HepG2 (cell line): ENCODE measurements around the gene PDXDC1. TPM values are rescaled to one million over a fixed set of nuclear protein-coding genes. Genes with fewer than 3 reads are reported as not detected.
"Not testable (repeated sequence)": the region's sequence is repeated elsewhere in the genome, so short reads cannot be mapped to it uniquely, and the experiment has no call there.

Experiments used
- CREB1 ChIP-seq, 2 experiments: fragments of 450-650 bp in 1 of 2; IDR thresholded peaks; 2 replicates each; pipeline ENCODE4 v1.6.1; 2016 to 2017; ENCODE audit warnings: control low read depth in 1 of 2, mild to moderate bottlenecking in 1 of 2, missing compliant biosample characterization in 1 of 2, missing genetic modification characterization in 1 of 2
- HNRNPL ChIP-seq: fragments of 200-400 bp; formaldehyde crosslinking; IDR thresholded peaks from 2 replicates; pipeline ENCODE4 v1.6.1; 2017; ENCODE audit warnings: mild to moderate bottlenecking, low read depth, low read length
- HOXA9 ChIP-seq: sonication (generic); formaldehyde crosslinking; IDR thresholded peaks from 2 replicates; pipeline ENCODE4 v1.8.1; 2022; ENCODE audit warnings: missing genetic modification reagents, mild to moderate bottlenecking, moderate library complexity, borderline replicate concordance
- SIN3A ChIP-seq: IDR thresholded peaks from 2 replicates; pipeline ENCODE4 v1.6.1; 2011; ENCODE audit warnings: low read depth, mild to moderate bottlenecking, control low read depth, low read length, borderline replicate concordance
- SOX6 ChIP-seq, 2 experiments: fragments of 450-650 bp in 1 of 2; sonication (generic) in 1 of 2; formaldehyde crosslinking in 1 of 2; IDR thresholded peaks; 2 replicates each; pipeline versions ENCODE4 v1.4.0 to v1.6.1; 2017 to 2020; ENCODE audit warnings: antibody characterized with exemption in 1 of 2, mild to moderate bottlenecking in 1 of 2, missing genetic modification reagents in 1 of 2
- SRY ChIP-seq: sonication (generic); formaldehyde crosslinking; IDR thresholded peaks from 2 replicates; pipeline ENCODE4 v1.8.0; 2022; ENCODE audit warnings: mild to moderate bottlenecking, missing genetic modification reagents
- YEATS2 ChIP-seq: sonication (generic); formaldehyde crosslinking; IDR thresholded peaks from 2 replicates; pipeline ENCODE4 v1.4.0; 2020; ENCODE audit warnings: missing genetic modification reagents, borderline replicate concordance
- ZBTB3 ChIP-seq: sonication (generic); formaldehyde crosslinking; IDR thresholded peaks from 2 replicates; pipeline ENCODE4 v1.4.0; 2020; ENCODE audit warnings: low read depth, mild to moderate bottlenecking, moderate library complexity, missing genetic modification reagents, borderline replicate concordance
- ZNF441 ChIP-seq: sonication (generic); formaldehyde crosslinking; IDR thresholded peaks from 2 replicates; pipeline ENCODE4 v1.7.0; 2021; ENCODE audit warnings: missing genetic modification reagents, borderline replicate concordance
- ZNF567 ChIP-seq: sonication (generic); formaldehyde crosslinking; IDR thresholded peaks from 2 replicates; pipeline ENCODE4 v1.8.1; 2023; ENCODE audit warnings: mild to moderate bottlenecking, missing genetic modification reagents, borderline replicate concordance
- ZNF670 ChIP-seq: sonication (generic); formaldehyde crosslinking; IDR thresholded peaks from 2 replicates; pipeline ENCODE4 v1.8.0; 2022; ENCODE audit warnings: mild to moderate bottlenecking, missing genetic modification reagents, borderline replicate concordance
- polyA plus RNA-seq, 8 experiments: library from polyadenylated mRNA; depleted of rRNA in 3 of 8; stranded (reverse) in 7 of 8; unstranded in 1 of 8; fragments of >200 nt; fragmentation: Illumina TruSeq in 4 of 8; extraction: Trizol in 4 of 8; gene quantifications; 2 replicates each; pipeline versions ENCODE4 v1.2.1 to v1.2.3, GENCODE V29; 2011 to 2016; ENCODE audit warnings: low read depth in 4 of 8, missing spikeins in 1 of 8, mixed read lengths in 1 of 8; ENCODE audit not compliant: insufficient read depth in 1 of 8
- total RNA-seq, 5 experiments: library from RNA; depleted of rRNA; stranded (reverse); fragments of >200 nt; fragmentation: Illumina TruSeq; extraction: Trizol; gene quantifications; 2 replicates each; pipeline ENCODE4 v1.2.3, GENCODE V29; 2016; ENCODE audit warnings: low read depth in 1 of 5
- TF ChIP-seq, protein P1 (sequence below): sonication (generic); formaldehyde crosslinking; IDR thresholded peaks from 2 replicates; pipeline ENCODE4 v1.5.0; 2020; ENCODE audit warnings: missing genetic modification reagents
- TF ChIP-seq, protein P2 (sequence below): IDR thresholded peaks from 2 replicates; pipeline ENCODE4 v1.6.1; 2016; ENCODE audit warnings: missing compliant biosample characterization, missing genetic modification reagents, borderline replicate concordance
- TF ChIP-seq, protein P3 (sequence below): fragments of 450-650 bp; IDR thresholded peaks from 2 replicates; pipeline ENCODE4 v1.6.1; 2016
- TF ChIP-seq, protein P4 (sequence below): sonication (generic); formaldehyde crosslinking; IDR thresholded peaks from 2 replicates; pipeline ENCODE4 v1.5.1; 2020; ENCODE audit warnings: mild to moderate bottlenecking, moderate library complexity, missing genetic modification reagents
- TF ChIP-seq, protein P5 (sequence below): sonication (generic); formaldehyde crosslinking; conservative IDR thresholded peaks from 2 replicates; pipeline ENCODE4 v1.5.0; 2020; ENCODE audit warnings: missing genetic modification reagents

Gene PDXDC1
- total and polyA plus RNA-seq, 2 of the 13 experiments (the other 11 are each of a cell fraction or from before 2014, with no cell fraction given), result 133 to 169 TPM

DNA sequence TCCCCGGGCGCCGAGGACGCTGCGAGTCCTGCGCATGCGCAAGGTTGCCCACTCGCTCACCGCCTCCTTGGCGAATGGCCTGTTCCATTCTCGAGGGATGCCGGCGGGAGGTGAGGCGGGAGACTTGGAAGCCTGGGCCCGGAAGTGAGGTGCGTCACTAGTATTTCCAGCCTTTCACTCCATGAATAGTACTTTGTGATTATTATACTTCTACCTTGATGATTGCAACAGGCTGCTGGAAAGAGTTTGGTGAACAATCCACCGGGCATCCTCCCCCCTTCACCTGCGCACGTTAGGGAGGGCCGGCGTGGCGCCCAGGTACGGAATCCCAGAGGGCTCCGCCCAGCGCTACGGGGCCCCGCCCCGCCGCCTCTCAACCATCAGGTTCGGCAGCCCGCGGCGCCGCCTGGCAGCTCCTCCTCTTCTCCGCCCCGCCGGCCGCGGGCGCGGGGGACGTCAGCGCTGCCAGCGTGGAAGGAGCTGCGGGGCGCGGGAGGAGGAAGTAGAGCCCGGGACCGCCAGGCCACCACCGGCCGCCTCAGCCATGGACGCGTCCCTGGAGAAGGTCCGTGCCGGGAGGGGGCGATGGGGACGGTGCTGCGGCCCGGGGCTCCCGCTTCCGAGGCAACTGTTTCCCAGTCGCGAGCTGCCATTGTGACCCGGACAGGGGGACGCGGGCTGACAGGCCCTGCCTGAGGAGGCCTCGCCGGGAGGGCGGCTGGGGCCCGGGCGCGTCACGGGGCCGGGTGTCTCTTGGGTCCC, at the start of gene PDXDC1 (continued):
- TF ChIP-seq HNRNPL, result 0 out of 2 replicates have a peak, but pooled peaks have one; percentile 45
- TF ChIP-seq, protein P1, sequence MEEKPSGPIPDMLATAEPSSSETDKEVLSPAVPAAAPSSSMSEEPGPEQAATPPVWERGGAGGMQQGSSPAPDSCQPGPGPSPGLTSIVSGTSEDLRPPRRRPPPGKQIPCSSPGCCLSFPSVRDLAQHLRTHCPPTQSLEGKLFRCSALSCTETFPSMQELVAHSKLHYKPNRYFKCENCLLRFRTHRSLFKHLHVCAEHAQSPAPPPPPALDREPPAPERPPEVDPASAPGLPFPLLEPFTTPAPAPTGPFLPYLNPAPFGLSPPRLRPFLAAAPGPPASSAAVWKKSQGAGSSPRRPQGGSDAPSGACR (CRISPR knock-in tag), result 0 out of 2 replicates have a peak, but pooled peaks have one; percentile 70
- not testable (repeated sequence) for TF ChIP-seq SOX6 (IDR thresholded peaks at IDR 0.05); CREB1 (CRISPR knock-in tag; IDR thresholded peaks at IDR 0.05)
- peak; percentile 62; the same call in 1 of the 2 replicates for TF ChIP-seq SOX6 (CRISPR knock-in tag; IDR thresholded peaks at IDR 0.05)
- peak; percentile 93 for TF ChIP-seq ZNF670 (CRISPR knock-in tag)
- TF ChIP-seq, protein P2, sequence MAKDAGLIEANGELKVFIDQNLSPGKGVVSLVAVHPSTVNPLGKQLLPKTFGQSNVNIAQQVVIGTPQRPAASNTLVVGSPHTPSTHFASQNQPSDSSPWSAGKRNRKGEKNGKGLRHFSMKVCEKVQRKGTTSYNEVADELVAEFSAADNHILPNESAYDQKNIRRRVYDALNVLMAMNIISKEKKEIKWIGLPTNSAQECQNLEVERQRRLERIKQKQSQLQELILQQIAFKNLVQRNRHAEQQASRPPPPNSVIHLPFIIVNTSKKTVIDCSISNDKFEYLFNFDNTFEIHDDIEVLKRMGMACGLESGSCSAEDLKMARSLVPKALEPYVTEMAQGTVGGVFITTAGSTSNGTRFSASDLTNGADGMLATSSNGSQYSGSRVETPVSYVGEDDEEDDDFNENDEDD (CRISPR knock-in tag), result peak; percentile 65; the same call in 1 of the 2 replicates
- TF ChIP-seq, protein P3, sequence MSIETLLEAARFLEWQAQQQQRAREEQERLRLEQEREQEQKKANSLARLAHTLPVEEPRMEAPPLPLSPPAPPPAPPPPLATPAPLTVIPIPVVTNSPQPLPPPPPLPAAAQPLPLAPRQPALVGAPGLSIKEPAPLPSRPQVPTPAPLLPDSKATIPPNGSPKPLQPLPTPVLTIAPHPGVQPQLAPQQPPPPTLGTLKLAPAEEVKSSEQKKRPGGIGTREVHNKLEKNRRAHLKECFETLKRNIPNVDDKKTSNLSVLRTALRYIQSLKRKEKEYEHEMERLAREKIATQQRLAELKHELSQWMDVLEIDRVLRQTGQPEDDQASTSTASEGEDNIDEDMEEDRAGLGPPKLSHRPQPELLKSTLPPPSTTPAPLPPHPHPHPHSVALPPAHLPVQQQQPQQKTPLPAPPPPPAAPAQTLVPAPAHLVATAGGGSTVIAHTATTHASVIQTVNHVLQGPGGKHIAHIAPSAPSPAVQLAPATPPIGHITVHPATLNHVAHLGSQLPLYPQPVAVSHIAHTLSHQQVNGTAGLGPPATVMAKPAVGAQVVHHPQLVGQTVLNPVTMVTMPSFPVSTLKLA, result peak; percentile 36
- peak; percentile 12; the same call in 1 of the 2 replicates for TF ChIP-seq CREB1 (IDR thresholded peaks at IDR 0.05)
- TF ChIP-seq, protein P4, sequence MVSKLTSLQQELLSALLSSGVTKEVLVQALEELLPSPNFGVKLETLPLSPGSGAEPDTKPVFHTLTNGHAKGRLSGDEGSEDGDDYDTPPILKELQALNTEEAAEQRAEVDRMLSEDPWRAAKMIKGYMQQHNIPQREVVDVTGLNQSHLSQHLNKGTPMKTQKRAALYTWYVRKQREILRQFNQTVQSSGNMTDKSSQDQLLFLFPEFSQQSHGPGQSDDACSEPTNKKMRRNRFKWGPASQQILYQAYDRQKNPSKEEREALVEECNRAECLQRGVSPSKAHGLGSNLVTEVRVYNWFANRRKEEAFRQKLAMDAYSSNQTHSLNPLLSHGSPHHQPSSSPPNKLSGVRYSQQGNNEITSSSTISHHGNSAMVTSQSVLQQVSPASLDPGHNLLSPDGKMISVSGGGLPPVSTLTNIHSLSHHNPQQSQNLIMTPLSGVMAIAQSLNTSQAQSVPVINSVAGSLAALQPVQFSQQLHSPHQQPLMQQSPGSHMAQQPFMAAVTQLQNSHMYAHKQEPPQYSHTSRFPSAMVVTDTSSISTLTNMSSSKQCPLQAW (CRISPR knock-in tag), result peak; percentile 87
- TF ChIP-seq, protein P5, sequence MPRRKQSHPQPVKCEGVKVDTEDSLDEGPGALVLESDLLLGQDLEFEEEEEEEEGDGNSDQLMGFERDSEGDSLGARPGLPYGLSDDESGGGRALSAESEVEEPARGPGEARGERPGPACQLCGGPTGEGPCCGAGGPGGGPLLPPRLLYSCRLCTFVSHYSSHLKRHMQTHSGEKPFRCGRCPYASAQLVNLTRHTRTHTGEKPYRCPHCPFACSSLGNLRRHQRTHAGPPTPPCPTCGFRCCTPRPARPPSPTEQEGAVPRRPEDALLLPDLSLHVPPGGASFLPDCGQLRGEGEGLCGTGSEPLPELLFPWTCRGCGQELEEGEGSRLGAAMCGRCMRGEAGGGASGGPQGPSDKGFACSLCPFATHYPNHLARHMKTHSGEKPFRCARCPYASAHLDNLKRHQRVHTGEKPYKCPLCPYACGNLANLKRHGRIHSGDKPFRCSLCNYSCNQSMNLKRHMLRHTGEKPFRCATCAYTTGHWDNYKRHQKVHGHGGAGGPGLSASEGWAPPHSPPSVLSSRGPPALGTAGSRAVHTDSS, result peak; percentile 6; the same call in 1 of the 2 replicates
- 0 out of 2 replicates have a peak, but pooled peaks have one; percentile 25 for TF ChIP-seq ZNF567
- TF ChIP-seq HOXA9 (CRISPR knock-in tag), result peak; percentile 81
- TF ChIP-seq ZNF441 (CRISPR knock-in tag), result peak; percentile 71; the same call in 1 of the 2 replicates
- peak; percentile 45; the same call in 1 of the 2 replicates for TF ChIP-seq ZBTB3 (CRISPR knock-in tag)
- peak; percentile 56; the same call in 1 of the 2 replicates for TF ChIP-seq SIN3A
- TF ChIP-seq YEATS2 (CRISPR knock-in tag), result peak; percentile 78; the same call in 1 of the 2 replicates
- TF ChIP-seq SRY (CRISPR knock-in tag), result peak; percentile 95
